ENCODE measurements around the gene PLA2G4D.
A peak's percentile ranks its signal among the peaks of the same experiment; 100 is the strongest.

The PLA2G4D gene

GRCh38 chr15:42063122-42063848 is 31.1 kb downstream of the PLA2G4D start:
- H3K4me3 ChIP-seq (ENCODE audit: low read depth, low read length), result no peak overlapping the region
- no peak for DNase-seq (ENCODE audit: low read depth)
- TF ChIP-seq, protein P1, sequence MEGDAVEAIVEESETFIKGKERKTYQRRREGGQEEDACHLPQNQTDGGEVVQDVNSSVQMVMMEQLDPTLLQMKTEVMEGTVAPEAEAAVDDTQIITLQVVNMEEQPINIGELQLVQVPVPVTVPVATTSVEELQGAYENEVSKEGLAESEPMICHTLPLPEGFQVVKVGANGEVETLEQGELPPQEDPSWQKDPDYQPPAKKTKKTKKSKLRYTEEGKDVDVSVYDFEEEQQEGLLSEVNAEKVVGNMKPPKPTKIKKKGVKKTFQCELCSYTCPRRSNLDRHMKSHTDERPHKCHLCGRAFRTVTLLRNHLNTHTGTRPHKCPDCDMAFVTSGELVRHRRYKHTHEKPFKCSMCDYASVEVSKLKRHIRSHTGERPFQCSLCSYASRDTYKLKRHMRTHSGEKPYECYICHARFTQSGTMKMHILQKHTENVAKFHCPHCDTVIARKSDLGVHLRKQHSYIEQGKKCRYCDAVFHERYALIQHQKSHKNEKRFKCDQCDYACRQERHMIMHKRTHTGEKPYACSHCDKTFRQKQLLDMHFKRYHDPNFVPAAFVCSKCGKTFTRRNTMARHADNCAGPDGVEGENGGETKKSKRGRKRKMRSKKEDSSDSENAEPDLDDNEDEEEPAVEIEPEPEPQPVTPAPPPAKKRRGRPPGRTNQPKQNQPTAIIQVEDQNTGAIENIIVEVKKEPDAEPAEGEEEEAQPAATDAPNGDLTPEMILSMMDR (IDR thresholded peaks at IDR 0.05; ENCODE audit: low read depth, low read length), result no peak
- TF ChIP-seq POLR2A (IDR thresholded peaks at IDR 0.05; ENCODE audit: extremely low read depth, insufficient read length) (no peak), MYC (IDR thresholded peaks at IDR 0.05; ENCODE audit: low read depth, low read length) (no peak)
- TF ChIP-seq, protein P2, sequence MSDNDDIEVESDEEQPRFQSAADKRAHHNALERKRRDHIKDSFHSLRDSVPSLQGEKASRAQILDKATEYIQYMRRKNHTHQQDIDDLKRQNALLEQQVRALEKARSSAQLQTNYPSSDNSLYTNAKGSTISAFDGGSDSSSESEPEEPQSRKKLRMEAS (IDR thresholded peaks at IDR 0.05; ENCODE audit: low read depth, low read length), result no peak

- DNase-seq (ENCODE audit: low read depth), result no peak
- TF ChIP-seq MYC (IDR thresholded peaks at IDR 0.05; ENCODE audit: low read depth, low read length) (no peak), POLR2A (IDR thresholded peaks at IDR 0.05; ENCODE audit: extremely low read depth, insufficient read length) (no peak)
- TF ChIP-seq, protein P2 (IDR thresholded peaks at IDR 0.05; ENCODE audit: low read depth, low read length), result no peak
- TF ChIP-seq, protein P1 (IDR thresholded peaks at IDR 0.05; ENCODE audit: low read depth, low read length), result no peak
Observed at GRCh38 chr15:42062284-42062806, 32.0 kb downstream of the PLA2G4D start.

DNA sequence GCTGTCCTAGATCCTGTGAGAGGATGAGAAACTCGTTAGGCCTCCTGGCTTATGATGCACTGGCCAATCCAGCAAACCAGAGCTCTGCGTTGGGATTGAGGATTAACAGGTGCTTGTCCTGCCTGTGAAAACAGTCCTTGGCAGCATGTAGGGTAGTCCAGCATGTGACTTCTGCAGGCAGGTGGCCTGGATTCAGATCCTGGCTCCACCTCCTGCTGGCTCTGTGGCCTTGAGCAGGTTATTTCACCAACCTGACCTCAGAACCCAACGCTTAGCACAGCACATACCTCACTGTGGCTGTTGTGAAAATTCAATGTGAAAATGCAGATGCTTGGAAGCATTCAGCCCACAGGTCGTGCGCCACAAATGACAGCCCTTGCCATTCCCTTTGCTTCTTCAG is 33.6 kb downstream of the PLA2G4D start:
- H3K4me3 ChIP-seq (ENCODE audit: low read depth, low read length), result no peak overlapping the region
- TF ChIP-seq POLR2A (IDR thresholded peaks at IDR 0.05; ENCODE audit: extremely low read depth, insufficient read length) (no peak), MYC (IDR thresholded peaks at IDR 0.05; ENCODE audit: low read depth, low read length) (no peak)
- TF ChIP-seq, protein P2 (IDR thresholded peaks at IDR 0.05; ENCODE audit: low read depth, low read length), result no peak
- TF ChIP-seq, protein P1 (IDR thresholded peaks at IDR 0.05; ENCODE audit: low read depth, low read length), result no peak
- DNase-seq (ENCODE audit: low read depth), result no peak

More at GRCh38 chr15:42062284-42062806, 32.0 kb downstream of the PLA2G4D start:
- H3K4me3 ChIP-seq (ENCODE audit: low read depth, low read length), result no peak overlapping the region

DNA sequence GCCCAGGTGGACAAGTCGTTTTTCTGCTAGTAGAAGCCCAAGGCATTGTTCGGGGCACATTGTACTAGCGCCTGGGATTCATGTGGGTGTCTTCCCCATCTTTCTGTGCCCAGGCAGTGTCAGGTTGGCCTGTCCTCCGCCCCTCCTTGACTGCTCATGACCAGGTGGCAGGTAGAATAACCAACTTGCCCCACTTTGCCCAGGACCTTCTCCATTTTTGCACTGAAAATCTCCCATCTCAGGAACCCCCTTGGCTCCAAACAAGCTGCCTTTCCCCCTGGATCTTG is 33.9 kb downstream of the PLA2G4D start:
- no peak overlapping the region for H3K4me3 ChIP-seq (ENCODE audit: low read depth, low read length)
- TF ChIP-seq MYC (IDR thresholded peaks at IDR 0.05; ENCODE audit: low read depth, low read length) (no peak), POLR2A (IDR thresholded peaks at IDR 0.05; ENCODE audit: extremely low read depth, insufficient read length) (no peak)
- TF ChIP-seq, protein P2 (IDR thresholded peaks at IDR 0.05; ENCODE audit: low read depth, low read length), result no peak
- TF ChIP-seq, protein P1 (IDR thresholded peaks at IDR 0.05; ENCODE audit: low read depth, low read length), result no peak
- no peak for DNase-seq (ENCODE audit: low read depth)

- peak; percentile 65 for DNase-seq (ENCODE audit: low read depth)
Observed at GRCh38 chr15:42059661-42060476, 34.5 kb downstream of the PLA2G4D start.

More at GRCh38 chr15:42059661-42060476, 34.5 kb downstream of the PLA2G4D start:
- H3K4me3 ChIP-seq (ENCODE audit: low read depth, low read length), result no peak overlapping the region
- TF ChIP-seq, protein P1 (IDR thresholded peaks at IDR 0.05; ENCODE audit: low read depth, low read length), result peak; percentile 89
- TF ChIP-seq, protein P2 (IDR thresholded peaks at IDR 0.05; ENCODE audit: low read depth, low read length), result 0 out of 2 replicates have a peak, but pooled peaks have one; percentile 19
- no peak for TF ChIP-seq POLR2A (IDR thresholded peaks at IDR 0.05; ENCODE audit: extremely low read depth, insufficient read length)
